H1 (cell line): ENCODE results near the gene PRKCI. TPM values are rescaled to one million over a fixed set of nuclear protein-coding genes. Genes with fewer than 3 reads are reported as not detected.
"Not testable (repeated sequence)": the region's sequence is repeated elsewhere in the genome, so short reads cannot be mapped to it uniquely, and the experiment has no call there.

Experiments
- CTCF ChIA-PET: fragments of 300-600 bp; sonication (Branson Sonifier 250); formaldehyde crosslinking; loops from one replicate; lab custom pipeline; 2021; ENCODE audit not compliant: partially characterized antibody; lab: Charles Lee
- POLR2A ChIA-PET: fragments of 300-600 bp; sonication (Branson Sonifier 250); formaldehyde crosslinking; loops from one replicate; lab custom pipeline; 2021; ENCODE audit warnings: inconsistent platforms; ENCODE audit not compliant: partially characterized antibody; lab: Charles Lee
- DNase-seq, 2 experiments: peaks; one replicate each; pipeline versions ENCODE4 v3.0.0 to v3.0.0-alpha.2; 2010 to 2022; ENCODE audit warnings: low spot score in 2 of 2, low read depth in 1 of 2, mixed read lengths in 1 of 2
- FAIRE-seq: peaks from 2 replicates; lab custom pipeline; 2011; peaks lifted over from hg19 to GRCh38; lab: Jason Lieb, UNC
- H2AFZ ChIP-seq: 2 replicates; pipeline ENCODE4 v1.8.1; 2012; ENCODE audit warnings: low read length, inconsistent platforms
- H2AK5ac ChIP-seq: 2 replicates; pipeline ENCODE4 v1.6.1; 2013; ENCODE audit warnings: low read depth, low read length
- H2BK120ac ChIP-seq: replicated peaks from 2 replicates; pipeline ENCODE3; 2013; ENCODE audit warnings: low read depth, low read length, inconsistent platforms
- H2BK12ac ChIP-seq: 2 replicates; pipeline ENCODE4 v1.6.1; 2013; ENCODE audit warnings: low read depth, low read length
- H2BK15ac ChIP-seq: 2 replicates; pipeline ENCODE4 v1.6.1; 2013; ENCODE audit warnings: low read length
- H2BK20ac ChIP-seq: 2 replicates; pipeline ENCODE4 v1.6.1; 2013; ENCODE audit warnings: low read length
- H2BK5ac ChIP-seq: 2 replicates; pipeline ENCODE4 v1.6.1; 2013; ENCODE audit warnings: low read depth, low read length
- H3K14ac ChIP-seq: 2 replicates; pipeline ENCODE4 v1.6.1; 2013; ENCODE audit warnings: inconsistent platforms; ENCODE audit not compliant: insufficient read length
- H3K18ac ChIP-seq: 2 replicates; pipeline ENCODE4 v1.6.1; 2013; ENCODE audit warnings: low read length; ENCODE audit errors: extremely low read depth
- H3K23ac ChIP-seq: 2 replicates; pipeline ENCODE4 v1.6.1; 2013; ENCODE audit warnings: inconsistent platforms; ENCODE audit not compliant: insufficient read length
- H3K23me2 ChIP-seq: 2 replicates; pipeline ENCODE4 v1.6.1; 2013; ENCODE audit warnings: low read depth, low read length
- H3K27ac ChIP-seq: 2 replicates; pipeline ENCODE4 v1.6.1; 2011; ENCODE audit warnings: low read depth, low read length, inconsistent platforms
- H3K27me3 ChIP-seq, 4 experiments: replicated peaks in 1 of 4; 1 replicate in 1 of 4; 2 replicates in 3 of 4; pipeline versions ENCODE4 v1.6.1 to v1.8.1; 2011 to 2013; ENCODE audit warnings: low read length in 3 of 4, mild to moderate bottlenecking in 3 of 4, inconsistent platforms in 2 of 4, mixed read lengths in 2 of 4, moderate library complexity in 1 of 4; ENCODE audit not compliant: control insufficient read depth in 3 of 4, insufficient read depth in 3 of 4; ENCODE audit errors: extremely low read depth in 1 of 4
- H3K36me3 ChIP-seq, 4 experiments: 2 replicates each; pipeline versions ENCODE4 v1.6.1 to v1.8.1; 2011 to 2013; ENCODE audit warnings: mild to moderate bottlenecking in 4 of 4, low read length in 3 of 4, moderate library complexity in 2 of 4, control low read depth in 1 of 4, inconsistent platforms in 1 of 4; ENCODE audit not compliant: insufficient read depth in 4 of 4, control insufficient read depth in 2 of 4
- H3K4ac ChIP-seq: replicated peaks from 2 replicates; pipeline ENCODE3; 2013; ENCODE audit warnings: low read length, low read depth, mixed read lengths, inconsistent platforms; ENCODE audit not compliant: insufficient read length
- H3K4me1 ChIP-seq, 4 experiments: replicated peaks in 1 of 4; 1 replicate in 1 of 4; 2 replicates in 3 of 4; pipeline versions ENCODE4 v1.6.1 to v1.8.1; 2011 to 2013; ENCODE audit warnings: low read length in 3 of 4, inconsistent platforms in 2 of 4, mixed read lengths in 1 of 4; ENCODE audit not compliant: insufficient read depth in 4 of 4, control insufficient read depth in 3 of 4
- H3K4me2 ChIP-seq, 2 experiments: 2 replicates each; pipeline versions ENCODE4 v1.6.1 to v1.8.1; 2011 to 2013; ENCODE audit warnings: low read depth in 2 of 2, low read length in 2 of 2, control low read depth in 1 of 2, inconsistent platforms in 1 of 2, mild to moderate bottlenecking in 1 of 2; ENCODE audit not compliant: insufficient read depth in 1 of 2
- H3K4me3 ChIP-seq, 4 experiments: fragments of 200-600, 300-600 bp in 1 of 4; sonication (generic), shearing (Covaris generic), sonication (Bioruptor Twin) in 1 of 4; 2 replicates each; pipeline versions ENCODE4 v1.5.1 to v1.8.1; 2011 to 2016; ENCODE audit warnings: low read length in 4 of 4, low read depth in 3 of 4, control low read depth in 2 of 4, inconsistent platforms in 2 of 4, mild to moderate bottlenecking in 2 of 4, mixed read lengths in 1 of 4, moderate library complexity in 1 of 4; ENCODE audit not compliant: insufficient read depth in 2 of 4; ENCODE audit errors: extremely low read depth in 1 of 4
- H3K56ac ChIP-seq: replicated peaks from 2 replicates; pipeline ENCODE3; 2013; ENCODE audit warnings: low read depth, mild to moderate bottlenecking, mixed read lengths, low read length, inconsistent platforms; ENCODE audit not compliant: insufficient read length
- H3K79me1 ChIP-seq: 2 replicates; pipeline ENCODE4 v1.6.1; 2013; ENCODE audit warnings: low read depth, low read length, control low read depth
- H3K79me2 ChIP-seq, 2 experiments: 2 replicates each; pipeline versions ENCODE4 v1.6.1 to v1.8.1; 2012 to 2013; ENCODE audit warnings: low read length in 2 of 2, mild to moderate bottlenecking in 2 of 2, inconsistent platforms in 1 of 2; ENCODE audit not compliant: insufficient read depth in 2 of 2, control insufficient read depth in 1 of 2
- H3K9ac ChIP-seq, 4 experiments: replicated peaks in 1 of 4; 1 replicate in 1 of 4; 2 replicates in 3 of 4; pipeline versions ENCODE4 v1.6.1 to v1.8.1; 2011 to 2013; ENCODE audit warnings: low read depth in 3 of 4, low read length in 3 of 4, control low read depth in 2 of 4, mild to moderate bottlenecking in 2 of 4, moderate library complexity in 2 of 4, inconsistent platforms in 1 of 4; ENCODE audit errors: extremely low read depth in 1 of 4
- H3K9me3 ChIP-seq, 2 experiments: 2 replicates each; pipeline versions ENCODE4 v1.6.1 to v1.8.1; 2012 to 2013; ENCODE audit warnings: mild to moderate bottlenecking in 2 of 2, moderate library complexity in 2 of 2, control low read depth in 1 of 2, inconsistent platforms in 1 of 2, low read depth in 1 of 2, low read length in 1 of 2, mixed read lengths in 1 of 2; ENCODE audit not compliant: insufficient read depth in 2 of 2
- H4K20me1 ChIP-seq, 2 experiments: replicated peaks in 1 of 2; 2 replicates each; pipeline versions ENCODE3 to v1.8.1; 2011 to 2013; ENCODE audit warnings: inconsistent platforms in 2 of 2, low read length in 2 of 2, mild to moderate bottlenecking in 1 of 2; ENCODE audit not compliant: insufficient read depth in 2 of 2, control insufficient read depth in 1 of 2
- H4K5ac ChIP-seq: 2 replicates; pipeline ENCODE4 v1.6.1; 2013; ENCODE audit warnings: low read length, low read depth, mixed read lengths, inconsistent platforms; ENCODE audit not compliant: insufficient read length
- H4K8ac ChIP-seq: 2 replicates; pipeline ENCODE4 v1.8.0; 2013; ENCODE audit warnings: mild to moderate bottlenecking, moderate library complexity, low read length, inconsistent platforms; ENCODE audit not compliant: insufficient read depth; ENCODE audit errors: extremely low read depth
- H4K91ac ChIP-seq: replicated peaks from 2 replicates; pipeline ENCODE3; 2013; ENCODE audit warnings: low read length, mixed read lengths, inconsistent platforms; ENCODE audit not compliant: insufficient read length
- whole genome bisulfite sequencing, 2 experiments: shearing (Covaris generic) in 1 of 2; methylation state at CpG; one replicate each; pipeline versions ENCODE4 v1.1.6 to v1.1.7; 2013 to 2015; ENCODE audit warnings: low lambda C conversion rate in 2 of 2, mixed read lengths in 2 of 2, inconsistent platforms in 1 of 2, low coverage in 1 of 2, missing lambda C conversion rate in 1 of 2; ENCODE audit not compliant: insufficient replicate concordance in 2 of 2, insufficient coverage in 1 of 2, insufficient read length in 1 of 2; ENCODE audit errors: extremely low coverage in 1 of 2, missing lambda C conversion rate in 1 of 2; 5-methylcytosine and 5-hydroxymethylcytosine counted together
- polyA plus RNA-seq, 7 experiments: library from polyadenylated mRNA; depleted of rRNA in 3 of 7; stranded (reverse) in 5 of 7; unstranded in 2 of 7; fragments of >200 nt in 5 of 7; fragments of 200-250 nt in 2 of 7; gene quantifications; 1 replicate in 5 of 7; 2 replicates in 1 of 7; 4 replicates in 1 of 7; pipeline versions ENCODE4 v1.2.1 to v1.2.3, GENCODE V29; 2011 to 2013; ENCODE audit warnings: missing spikeins in 2 of 7, mixed read lengths in 2 of 7
- total RNA-seq: library from RNA; stranded (reverse); fragmentation: NEBNext Ultra II Directional; extraction: Animal tissue kit (Norgen Biotek cat#: 25700); gene quantifications from 2 replicates; pipeline ENCODE4 v1.2.1, GENCODE V29; 2021

Gene PRKCI
- total and polyA plus RNA-seq, 2 of the 8 experiments (the other 6 are each of a cell fraction or from before 2014, with no cell fraction given): 24.3 to 100.0 TPM

DNA sequence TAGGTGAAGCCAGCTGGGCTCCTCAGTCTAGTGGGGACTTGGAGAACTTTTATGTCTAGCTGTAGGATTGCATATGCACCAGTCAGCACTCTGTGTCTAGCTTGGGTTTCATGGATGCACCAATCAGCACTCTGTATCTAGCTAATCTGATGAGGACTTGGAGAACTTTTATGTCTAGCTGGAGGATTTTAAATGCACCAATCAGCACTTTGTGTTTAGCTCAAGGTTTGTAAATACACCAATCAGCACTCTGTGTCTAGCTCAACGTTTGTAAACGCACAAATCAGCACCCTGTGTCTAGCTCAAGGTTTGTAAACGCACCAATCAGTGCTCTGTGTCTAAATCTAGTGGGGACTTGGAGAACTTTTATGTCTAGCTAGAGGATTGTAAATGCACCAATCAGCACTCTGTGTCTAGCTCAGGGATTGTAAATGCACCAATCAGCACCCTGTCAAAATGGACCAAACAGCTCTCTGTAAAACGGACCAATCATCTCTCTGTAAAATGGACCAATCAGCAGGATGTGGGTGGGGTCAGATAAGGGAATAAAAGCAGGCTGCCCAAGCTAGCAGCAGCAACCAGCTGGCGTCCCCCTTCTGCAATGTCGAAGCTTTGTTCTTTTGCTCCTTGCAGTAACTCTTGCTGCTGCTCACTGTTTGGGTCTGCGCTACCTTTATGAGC, 105.8 kb downstream of the PRKCI start:
- H3K4me2 ChIP-seq, H3K4me3 ChIP-seq, H3K9ac ChIP-seq, H4K20me1 ChIP-seq, H3K23ac ChIP-seq, H3K4me1 ChIP-seq, FAIRE-seq, H2BK15ac ChIP-seq, H2BK120ac ChIP-seq, H3K27ac ChIP-seq, H4K5ac ChIP-seq, H3K36me3 ChIP-seq, H3K23me2 ChIP-seq, H3K14ac ChIP-seq, H3K4ac ChIP-seq, H2AFZ ChIP-seq, H3K79me1 ChIP-seq, H2BK5ac ChIP-seq, H2BK20ac ChIP-seq, H3K27me3 ChIP-seq, H3K79me2 ChIP-seq, H4K8ac ChIP-seq, H3K56ac ChIP-seq, POLR2A ChIA-PET, H4K91ac ChIP-seq, H2BK12ac ChIP-seq, H3K18ac ChIP-seq: not testable (repeated sequence)
- CTCF ChIA-PET: interaction anchor here (0.9 to 1.6 kb wide), 5 partner anchors 11 to 86 kb away, joined by 4 to 9 read pairs (median 4); no protein-coding TSS in a partner anchor
- peak in 1 of 2 experiments; percentile 8 for DNase-seq
- Histone ChIP-seq H3K9me3 (peaks cover 8 to 20% of the 10 kb centered on the region in 2 experiments), H2AK5ac (0 out of 2 replicates have a peak overlapping the region, but pooled peaks have one; percentile 39)
- WGBS, 2 experiments: 92% methylated on average over 7 of the region's 7 CpGs; no CpG with 5 or more reads in 1 of the 2 experiments
